LNCaP clone FGC (cell line): ENCODE measurements around the gene SMDT1.
A peak's percentile ranks its signal among the peaks of the same experiment; 100 is the strongest.

Experiments used
- DNase-seq: peaks from one replicate; pipeline ENCODE4 v3.0.0-alpha.2; 2011; ENCODE audit warnings: low read depth
- H3K4me3 ChIP-seq: 2 replicates; pipeline ENCODE4 v1.5.1; 2011; ENCODE audit warnings: mild to moderate bottlenecking, low read depth, low read length, control low read depth
- CTCF ChIP-seq: IDR thresholded peaks from 2 replicates; pipeline ENCODE4 v1.5.1; 2012; ENCODE audit warnings: mild to moderate bottlenecking; ENCODE audit not compliant: control insufficient read depth, insufficient read depth; ENCODE audit errors: extremely low read depth

SMDT1 gene, protein sequence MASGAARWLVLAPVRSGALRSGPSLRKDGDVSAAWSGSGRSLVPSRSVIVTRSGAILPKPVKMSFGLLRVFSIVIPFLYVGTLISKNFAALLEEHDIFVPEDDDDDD

GRCh38 chr22:42079319-42080251, at the start of gene SMDT1:
SMDT1 (plus strand) TSS chr22:42079700; CDS start chr22:42079769, 69 bp downstream.
- peak within 1 kb of the TSS; percentile 66 for H3K4me3 ChIP-seq
- peak; percentile 96 for DNase-seq
- no peak for TF ChIP-seq CTCF

- no peak for DNase-seq
- TF ChIP-seq CTCF = no peak
- H3K4me3 ChIP-seq = no peak overlapping the region
These were observed 46.0 kb upstream of the SMDT1 start for GRCh38 chr22:42033263-42034181.

- no peak for TF ChIP-seq CTCF
- no peak overlapping the region for H3K4me3 ChIP-seq
- no peak for DNase-seq
These were observed 44.2 kb upstream of the SMDT1 start for GRCh38 chr22:42035256-42035655.

GRCh38 chr22:42039271-42039670, 40.2 kb upstream of the SMDT1 start:
- no peak for TF ChIP-seq CTCF
- no peak overlapping the region for H3K4me3 ChIP-seq
- no peak for DNase-seq

DNA sequence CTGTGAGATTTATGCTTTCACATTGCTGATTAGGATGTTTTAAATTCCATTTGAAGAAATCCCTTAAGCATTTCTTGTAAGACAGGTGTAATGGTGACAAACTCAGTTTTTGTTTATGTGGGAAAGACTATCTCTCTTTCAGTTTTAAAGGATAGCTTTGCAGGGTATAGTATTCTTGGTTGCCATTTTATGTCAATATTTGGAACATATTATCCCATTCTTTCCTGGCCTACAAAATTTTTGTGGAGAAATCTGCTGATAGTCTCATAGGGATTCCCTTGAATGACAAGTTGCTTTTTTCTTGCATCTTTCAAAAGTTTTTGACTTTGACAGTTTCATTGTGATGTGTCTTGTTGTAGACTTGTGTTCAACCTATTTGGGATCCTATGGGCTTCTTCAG, 37.7 kb upstream of the SMDT1 start:
- no peak overlapping the region for H3K4me3 ChIP-seq
- DNase-seq = no peak
- no peak for TF ChIP-seq CTCF

DNA sequence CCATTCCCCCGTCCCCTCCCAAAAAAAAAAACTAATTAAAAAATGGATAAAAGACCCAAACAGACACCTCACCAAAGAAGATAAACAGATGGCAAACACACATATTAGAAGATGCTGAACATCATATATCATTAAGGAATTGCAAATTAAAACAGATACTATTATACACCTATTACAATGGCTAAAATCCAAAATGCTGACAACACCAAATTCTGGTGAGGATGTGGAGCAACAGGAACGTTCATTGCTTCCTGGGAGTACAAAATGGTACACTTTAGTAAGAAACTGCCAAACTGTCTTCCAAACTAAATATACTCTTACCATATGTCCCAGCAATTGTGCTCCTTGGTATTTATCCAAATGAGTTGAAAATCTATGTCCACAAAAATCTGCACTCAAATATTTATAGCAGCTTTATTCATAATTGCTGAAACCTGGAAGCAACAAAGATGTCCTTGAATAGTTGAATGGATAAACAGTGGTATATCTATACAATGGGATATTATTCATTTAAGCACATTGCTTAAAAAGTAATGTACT, 28.8 kb upstream of the SMDT1 start:
- peak; percentile 13 for DNase-seq
- TF ChIP-seq CTCF = no peak
- no peak overlapping the region for H3K4me3 ChIP-seq
